Measurements from ENCODE around the gene SLC25A22.

DNA sequence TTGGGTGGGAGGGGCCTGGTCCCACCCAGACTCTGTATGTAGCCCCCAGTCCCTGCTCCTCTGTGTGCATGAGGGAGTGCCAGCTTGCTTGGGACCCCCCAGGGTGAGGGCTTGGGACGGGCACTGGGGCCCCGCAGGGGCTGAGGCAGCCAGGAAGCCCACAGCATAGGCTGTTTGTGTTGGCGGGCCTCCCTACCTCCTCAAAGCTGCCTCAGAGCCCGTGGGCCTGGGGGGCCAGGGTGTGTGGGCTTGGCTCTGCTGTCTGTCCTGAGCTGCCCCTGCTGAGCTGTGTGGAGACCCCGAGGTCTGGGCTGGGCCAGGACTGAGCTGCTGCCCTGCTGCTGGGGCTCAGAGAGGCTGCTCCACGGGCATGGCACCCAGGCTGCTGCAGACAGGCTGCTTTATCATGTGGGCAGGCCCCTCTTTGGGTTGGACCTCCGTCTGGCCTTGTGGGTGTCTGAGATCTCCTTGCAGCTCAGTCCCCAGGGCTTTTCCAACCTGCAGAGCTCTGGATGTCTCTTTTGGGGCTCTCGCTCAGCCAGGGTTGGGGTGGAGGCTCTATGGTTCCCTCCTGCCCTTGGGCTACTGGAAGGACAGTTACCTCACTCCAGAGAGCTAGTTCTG is 47.9 kb upstream of the SLC25A22 start:
- TF ChIP-seq, protein P1, sequence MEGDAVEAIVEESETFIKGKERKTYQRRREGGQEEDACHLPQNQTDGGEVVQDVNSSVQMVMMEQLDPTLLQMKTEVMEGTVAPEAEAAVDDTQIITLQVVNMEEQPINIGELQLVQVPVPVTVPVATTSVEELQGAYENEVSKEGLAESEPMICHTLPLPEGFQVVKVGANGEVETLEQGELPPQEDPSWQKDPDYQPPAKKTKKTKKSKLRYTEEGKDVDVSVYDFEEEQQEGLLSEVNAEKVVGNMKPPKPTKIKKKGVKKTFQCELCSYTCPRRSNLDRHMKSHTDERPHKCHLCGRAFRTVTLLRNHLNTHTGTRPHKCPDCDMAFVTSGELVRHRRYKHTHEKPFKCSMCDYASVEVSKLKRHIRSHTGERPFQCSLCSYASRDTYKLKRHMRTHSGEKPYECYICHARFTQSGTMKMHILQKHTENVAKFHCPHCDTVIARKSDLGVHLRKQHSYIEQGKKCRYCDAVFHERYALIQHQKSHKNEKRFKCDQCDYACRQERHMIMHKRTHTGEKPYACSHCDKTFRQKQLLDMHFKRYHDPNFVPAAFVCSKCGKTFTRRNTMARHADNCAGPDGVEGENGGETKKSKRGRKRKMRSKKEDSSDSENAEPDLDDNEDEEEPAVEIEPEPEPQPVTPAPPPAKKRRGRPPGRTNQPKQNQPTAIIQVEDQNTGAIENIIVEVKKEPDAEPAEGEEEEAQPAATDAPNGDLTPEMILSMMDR (conservative IDR thresholded peaks at IDR 0.05 in 1 of 2, IDR thresholded peaks at IDR 0.05 in 1 of 2; ENCODE audit: low read depth in 1 of 2, low read length in 2 of 2), result no peak
- TF ChIP-seq EZH2 (IDR thresholded peaks at IDR 0.05; ENCODE audit: low read length, missing control alignments), result no peak
